ENCODE measurements around the gene MIER2. TPM values are rescaled to one million over a fixed set of nuclear protein-coding genes. Genes with fewer than 3 reads are reported as not detected.
A peak's percentile ranks its signal among the peaks of the same experiment; 100 is the strongest.
"Not testable (repeated sequence)": the region's sequence is repeated elsewhere in the genome, so short reads cannot be mapped to it uniquely, and the experiment has no call there.

The MIER2 gene
- total and polyA plus RNA-seq, 10 of the 15 experiments (the other 5 are each of a cell fraction or from before 2014, with no cell fraction given) = 0.48 to 23.6 (median 12.1) TPM

DNA sequence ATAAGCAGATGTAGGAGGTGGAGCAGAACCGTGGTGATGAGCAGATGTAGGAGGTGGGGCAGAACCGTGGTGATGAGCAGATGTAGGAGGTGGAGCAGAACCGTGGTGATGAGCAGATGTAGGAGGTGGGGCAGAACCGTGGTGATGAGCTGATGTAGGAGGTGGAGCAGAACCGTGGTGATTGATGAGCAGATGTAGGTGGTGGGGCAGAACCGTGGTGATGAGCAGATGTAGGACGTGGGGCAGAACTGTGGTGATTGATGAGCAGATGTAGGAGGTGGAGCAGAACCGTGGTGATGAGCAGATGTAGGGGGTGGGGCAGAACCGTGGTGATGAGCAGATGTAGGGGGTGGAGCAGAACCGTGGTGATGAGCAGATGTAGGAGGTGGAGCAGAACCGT lies 37.3 kb upstream of the MIER2 start:
- DNase-seq (ENCODE audit: low read depth, low spot score) (peak; percentile 17), FAIRE-seq (peak; percentile 64)
- ATAC-seq; H4K20me1 ChIP-seq (ENCODE audit: control insufficient read depth, insufficient read depth); SMC1A ChIA-PET (ENCODE audit: uncharacterized antibody, unreplicated experiment); H3K27ac ChIP-seq (ENCODE audit: control insufficient read depth, insufficient read depth); H3K4me3 ChIP-seq; H3K9ac ChIP-seq (ENCODE audit: control insufficient read depth, insufficient read depth, low read length); H3K9me3 ChIP-seq (replicated peaks; ENCODE audit: control insufficient read depth, insufficient read depth, low read length); in situ Hi-C loops (cut with MboI); H2AFZ ChIP-seq (ENCODE audit: control insufficient read depth, low read depth, low read length); H3K27me3 ChIP-seq (replicated peaks in 1 of 2; ENCODE audit: control insufficient read depth in 2 of 2, insufficient read depth in 2 of 2, low read length in 1 of 2); H3K36me3 ChIP-seq (ENCODE audit: control insufficient read depth in 2 of 2, insufficient read depth in 2 of 2, low read length in 1 of 2); intact Hi-C loops (cut with micrococcal nuclease; ENCODE audit: unreplicated experiment); H3K79me2 ChIP-seq (ENCODE audit: control insufficient read depth, insufficient read depth, low read length); H3K4me2 ChIP-seq (ENCODE audit: control insufficient read depth, insufficient read depth); POLR2A ChIA-PET; BruUV-seq (replicated peaks): not testable (repeated sequence)
- peaks cover 20% of the 10 kb centered on the region for H3K4me1 ChIP-seq (ENCODE audit: control insufficient read depth, insufficient read depth, low read length)
- 0% methylated on average over 9 of the region's 11 CpGs for WGBS (ENCODE audit: insufficient coverage, insufficient replicate concordance, low lambda C conversion rate, missing lambda C conversion rate)
- RAD21 ChIA-PET (ENCODE audit: unreplicated experiment) = interaction anchor here (1.0 kb wide), 1 partner anchor 39 kb away, joined by 4 read pairs; no protein-coding TSS in a partner anchor
- TF ChIP-seq, protein P1, sequence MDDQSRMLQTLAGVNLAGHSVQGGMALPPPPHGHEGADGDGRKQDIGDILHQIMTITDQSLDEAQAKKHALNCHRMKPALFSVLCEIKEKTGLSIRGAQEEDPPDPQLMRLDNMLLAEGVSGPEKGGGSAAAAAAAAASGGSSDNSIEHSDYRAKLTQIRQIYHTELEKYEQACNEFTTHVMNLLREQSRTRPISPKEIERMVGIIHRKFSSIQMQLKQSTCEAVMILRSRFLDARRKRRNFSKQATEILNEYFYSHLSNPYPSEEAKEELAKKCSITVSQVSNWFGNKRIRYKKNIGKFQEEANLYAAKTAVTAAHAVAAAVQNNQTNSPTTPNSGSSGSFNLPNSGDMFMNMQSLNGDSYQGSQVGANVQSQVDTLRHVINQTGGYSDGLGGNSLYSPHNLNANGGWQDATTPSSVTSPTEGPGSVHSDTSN (IDR thresholded peaks at IDR 0.05; ENCODE audit: insufficient replicate concordance, low read depth, low read length) = peak; percentile 31
- 0 out of 2 replicates have a peak, but pooled peaks have one; percentile 48 for TF ChIP-seq TCF12 (IDR thresholded peaks at IDR 0.05; ENCODE audit: low read depth, low read length)
- CTCF ChIA-PET = interaction anchor here (1.1 to 1.4 kb wide), 2 partner anchors 107 to 130 kb away, joined by 3 to 4 read pairs; no protein-coding TSS in a partner anchor

DNA sequence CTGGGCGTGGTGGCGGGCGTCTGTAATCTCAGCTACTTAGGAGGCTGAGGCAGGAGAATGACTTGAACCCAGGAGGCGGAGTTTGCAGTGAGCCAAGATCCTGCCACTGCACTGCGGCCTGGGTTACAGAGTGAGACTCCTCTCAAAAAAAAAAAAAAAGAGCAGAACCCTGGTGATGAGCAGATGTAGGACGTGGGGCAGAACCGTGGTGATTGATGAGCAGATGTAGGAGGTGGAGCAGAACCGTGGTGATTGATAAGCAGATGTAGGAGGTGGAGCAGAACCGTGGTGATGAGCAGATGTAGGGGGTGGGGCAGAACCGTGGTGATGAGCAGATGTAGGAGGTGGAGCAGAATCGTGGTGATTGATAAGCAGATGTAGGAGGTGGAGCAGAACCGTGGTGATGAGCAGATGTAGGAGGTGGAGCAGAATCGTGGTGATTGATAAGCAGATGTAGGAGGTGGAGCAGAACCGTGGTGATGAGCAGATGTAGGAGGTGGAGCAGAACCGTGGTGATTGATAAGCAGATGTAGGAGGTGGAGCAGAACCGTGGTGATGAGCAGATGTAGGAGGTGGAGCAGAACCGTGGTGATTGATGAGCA lies 36.1 kb upstream of the MIER2 start:
- H3K79me2 ChIP-seq (ENCODE audit: control insufficient read depth, insufficient read depth, low read length); FAIRE-seq; BruUV-seq (replicated peaks); RAD21 ChIA-PET (ENCODE audit: unreplicated experiment); H2AFZ ChIP-seq (ENCODE audit: control insufficient read depth, low read depth, low read length); H3K4me3 ChIP-seq; SMC1A ChIA-PET (ENCODE audit: uncharacterized antibody, unreplicated experiment); intact Hi-C loops (cut with micrococcal nuclease; ENCODE audit: unreplicated experiment); H4K20me1 ChIP-seq (ENCODE audit: control insufficient read depth, insufficient read depth); H3K36me3 ChIP-seq (ENCODE audit: control insufficient read depth in 2 of 2, insufficient read depth in 2 of 2, low read length in 1 of 2); DNase-seq (ENCODE audit: low read depth, low spot score); H3K4me2 ChIP-seq (ENCODE audit: control insufficient read depth, insufficient read depth); H3K27ac ChIP-seq (ENCODE audit: control insufficient read depth, insufficient read depth); H3K9ac ChIP-seq (ENCODE audit: control insufficient read depth, insufficient read depth, low read length); POLR2A ChIA-PET; in situ Hi-C loops (cut with MboI); H3K9me3 ChIP-seq (replicated peaks; ENCODE audit: control insufficient read depth, insufficient read depth, low read length); H3K27me3 ChIP-seq (replicated peaks in 1 of 2; ENCODE audit: control insufficient read depth in 2 of 2, insufficient read depth in 2 of 2, low read length in 1 of 2); ATAC-seq: not testable (repeated sequence)
- CTCF ChIA-PET = interaction anchor here (1.1 kb wide), 1 partner anchor 126 kb away, joined by 3 read pairs; no protein-coding TSS in a partner anchor
- WGBS (ENCODE audit: insufficient coverage, insufficient replicate concordance, low lambda C conversion rate, missing lambda C conversion rate) = 40% methylated on average over 11 of the region's 17 CpGs
- peaks cover 20% of the 10 kb centered on the region for H3K4me1 ChIP-seq (ENCODE audit: control insufficient read depth, insufficient read depth, low read length)

All from GM12878 (cell line).